GM18520 (cell line): ENCODE results near the gene ZNF146.
"Not testable (repeated sequence)": the region's sequence is repeated elsewhere in the genome, so short reads cannot be mapped to it uniquely, and the experiment has no call there.

Source experiments
- ATAC-seq: cut with Tn5 transposase; IDR thresholded peaks from one replicate; pipeline ENCODE4 v1.9.1; 2021; ENCODE audit not compliant: unreplicated experiment

ZNF146 gene

GRCh38 chr19:36233626-36234025 is 18.7 kb downstream of the ZNF146 start:
- ATAC-seq: not testable (repeated sequence)

- no peak for ATAC-seq
Observed at GRCh38 chr19:36236304-36236945, 21.5 kb downstream of the ZNF146 start.

- ATAC-seq: no peak
Observed at GRCh38 chr19:36236946-36237310, 22.0 kb downstream of the ZNF146 start.

- ATAC-seq: no peak
Observed at GRCh38 chr19:36244066-36244465, 29.2 kb downstream of the ZNF146 start.

- ATAC-seq: no peak
Observed at GRCh38 chr19:36245210-36246005, 30.5 kb downstream of the ZNF146 start.

GRCh38 chr19:36246006-36246481 is 31.1 kb downstream of the ZNF146 start:
- ATAC-seq: no peak

GRCh38 chr19:36252047-36252446 is 37.1 kb downstream of the ZNF146 start:
- no peak for ATAC-seq

- no peak for ATAC-seq
Observed at GRCh38 chr19:36254848-36255247, 39.9 kb downstream of the ZNF146 start.

GRCh38 chr19:36255316-36255715 is 40.4 kb downstream of the ZNF146 start:
- ATAC-seq: no peak

- no peak for ATAC-seq
Observed at GRCh38 chr19:36256064-36256463, 41.2 kb downstream of the ZNF146 start.

GRCh38 chr19:36256853-36257519 is 42.1 kb downstream of the ZNF146 start:
- ATAC-seq: no peak

GRCh38 chr19:36257520-36257876 is 42.6 kb downstream of the ZNF146 start:
- no peak for ATAC-seq

GRCh38 chr19:36258028-36258875 is 43.3 kb downstream of the ZNF146 start:
- no peak for ATAC-seq

GRCh38 chr19:36259211-36259610 is 44.3 kb downstream of the ZNF146 start:
- no peak for ATAC-seq

GRCh38 chr19:36265064-36265463 is 50.2 kb downstream of the ZNF146 start:
- no peak for ATAC-seq

GRCh38 chr19:36265856-36266374 is 51.0 kb downstream of the ZNF146 start:
- no peak for ATAC-seq

- no peak for ATAC-seq
Observed at GRCh38 chr19:36266375-36266961, 51.6 kb downstream of the ZNF146 start.

GRCh38 chr19:36267061-36267845 is 52.3 kb downstream of the ZNF146 start:
- no peak for ATAC-seq

GRCh38 chr19:36268081-36268480 is 53.2 kb downstream of the ZNF146 start:
- ATAC-seq: not testable (repeated sequence)

GRCh38 chr19:36268591-36268990 is 53.7 kb downstream of the ZNF146 start:
- ATAC-seq: not testable (repeated sequence)
